HG02763 (cell line): ENCODE data around the gene ZEB2.

ENCODE experiments used
- ATAC-seq: cut with Tn5 transposase; IDR thresholded peaks from one replicate; pipeline ENCODE4 v1.9.1; 2021; ENCODE audit warnings: mild to moderate bottlenecking, moderate library complexity; ENCODE audit not compliant: unreplicated experiment

Gene ZEB2

DNA sequence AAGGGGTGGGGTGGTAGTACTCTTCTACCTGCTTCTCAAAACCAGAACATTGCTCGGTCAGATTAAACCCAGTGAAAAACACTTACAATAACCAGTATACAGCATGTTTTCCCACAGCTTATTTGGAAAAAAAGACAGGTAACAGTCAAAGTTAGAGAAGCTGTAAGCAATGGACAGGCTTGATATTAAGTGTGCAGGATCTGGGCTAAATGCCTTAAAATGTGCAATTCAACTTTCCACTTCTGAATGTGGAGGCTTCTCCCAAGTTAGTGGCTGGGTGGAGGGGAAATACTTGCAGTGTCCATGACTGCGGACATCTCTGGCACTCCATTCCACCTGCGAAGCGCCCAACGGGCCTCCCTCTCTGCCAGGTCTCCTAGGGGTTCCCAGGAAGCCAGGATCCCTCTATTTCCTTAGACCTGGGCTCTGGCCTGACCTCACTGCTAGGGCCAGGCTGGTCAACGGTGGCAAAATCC lies 5.3 kb downstream of the ZEB2 start:
- ATAC-seq: no peak

DNA sequence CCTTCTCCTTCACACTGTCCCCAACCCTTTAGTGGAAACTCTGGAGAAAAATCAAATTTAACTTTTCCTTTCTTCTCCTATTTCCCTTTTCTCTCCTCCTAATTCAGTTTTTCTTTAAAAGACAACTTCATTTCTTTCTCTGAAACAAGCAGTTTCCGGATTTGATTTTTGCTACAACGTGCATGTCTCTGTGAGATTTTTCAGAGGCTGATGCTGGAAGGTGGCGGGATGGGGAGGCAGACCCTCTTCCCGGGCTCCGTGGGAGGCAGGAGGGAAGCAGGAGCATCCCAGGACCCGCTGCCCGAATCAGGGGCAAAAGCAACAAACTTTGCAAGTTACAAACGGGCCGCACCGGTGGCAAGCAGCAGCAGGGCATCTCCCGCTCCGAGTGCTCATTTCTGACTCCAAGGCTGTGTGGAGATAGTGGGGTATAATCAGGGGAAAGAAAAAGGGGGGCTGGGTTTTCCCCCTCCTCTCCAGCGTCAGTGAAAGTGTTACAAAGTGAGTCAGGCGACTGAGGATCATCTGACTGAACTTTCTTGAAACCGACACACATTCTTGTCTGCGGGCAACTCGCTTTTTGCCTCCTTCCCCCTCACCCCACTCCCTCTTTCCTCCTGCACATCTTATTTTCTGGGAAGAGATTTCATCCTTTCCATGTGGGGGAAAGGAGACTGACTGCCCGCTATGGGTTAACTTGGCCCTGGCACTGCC lies 6.4 kb downstream of the ZEB2 start:
- no peak for ATAC-seq

DNA sequence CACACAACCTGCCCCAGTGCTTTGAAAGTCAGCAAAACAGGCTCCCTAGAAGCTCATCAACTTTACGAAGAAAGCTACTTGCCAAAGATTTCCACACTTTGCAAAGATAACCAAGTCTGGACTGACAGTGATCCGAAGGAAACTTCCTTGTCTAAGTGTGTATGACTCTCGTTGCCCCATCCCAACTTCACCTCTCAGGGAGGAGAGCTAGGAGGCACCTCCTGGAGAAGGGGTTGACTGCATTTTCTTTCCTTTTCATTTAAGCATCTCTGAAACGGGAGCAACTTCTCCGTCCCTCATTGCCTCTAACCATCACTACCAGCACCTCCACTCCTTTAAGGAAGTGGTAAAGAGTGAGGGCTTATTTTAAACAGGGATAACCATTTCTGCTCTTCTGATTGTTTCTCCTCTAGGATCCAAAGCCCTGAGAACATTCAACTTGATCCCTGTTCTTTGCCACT lies 7.0 kb downstream of the ZEB2 start:
- ATAC-seq: no peak

DNA sequence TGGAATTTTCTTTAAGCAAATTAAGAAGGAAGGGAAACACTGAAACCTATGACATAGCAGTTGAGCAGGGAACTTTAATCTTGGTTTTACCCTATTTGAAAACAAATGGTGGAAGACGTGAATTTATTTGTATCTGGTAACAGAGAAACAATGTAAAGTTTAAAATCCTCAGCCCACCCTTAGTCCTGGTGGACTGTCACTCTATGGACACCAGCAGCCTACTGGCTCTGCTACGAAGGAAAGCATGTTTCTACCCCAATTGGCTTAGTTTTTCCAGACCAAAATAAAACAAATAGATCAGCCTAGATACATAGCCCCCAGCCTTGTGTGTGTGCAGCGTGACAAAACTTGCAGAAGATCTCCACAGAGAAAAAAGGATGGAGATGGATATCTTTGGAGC lies 7.4 kb downstream of the ZEB2 start:
- ATAC-seq: no peak

DNA sequence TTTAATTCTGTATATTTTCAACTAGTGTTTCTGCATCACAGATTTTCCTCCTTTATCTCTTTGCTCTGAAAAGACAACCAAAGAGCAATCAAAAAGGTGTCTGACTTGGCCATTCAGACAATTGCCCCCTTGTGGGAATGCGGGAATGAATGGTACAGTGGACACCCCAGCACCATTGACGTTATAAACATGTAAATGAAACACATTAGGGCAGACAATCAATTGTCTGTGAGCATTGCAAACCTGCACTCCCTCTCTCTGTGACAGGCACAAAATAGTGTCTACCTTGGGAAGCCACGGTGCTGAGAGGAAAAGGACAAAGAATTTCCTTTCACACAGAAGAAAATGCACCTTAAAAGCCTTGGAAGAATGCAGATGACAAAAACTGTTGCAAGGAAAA lies 8.0 kb downstream of the ZEB2 start:
- ATAC-seq: no peak

DNA sequence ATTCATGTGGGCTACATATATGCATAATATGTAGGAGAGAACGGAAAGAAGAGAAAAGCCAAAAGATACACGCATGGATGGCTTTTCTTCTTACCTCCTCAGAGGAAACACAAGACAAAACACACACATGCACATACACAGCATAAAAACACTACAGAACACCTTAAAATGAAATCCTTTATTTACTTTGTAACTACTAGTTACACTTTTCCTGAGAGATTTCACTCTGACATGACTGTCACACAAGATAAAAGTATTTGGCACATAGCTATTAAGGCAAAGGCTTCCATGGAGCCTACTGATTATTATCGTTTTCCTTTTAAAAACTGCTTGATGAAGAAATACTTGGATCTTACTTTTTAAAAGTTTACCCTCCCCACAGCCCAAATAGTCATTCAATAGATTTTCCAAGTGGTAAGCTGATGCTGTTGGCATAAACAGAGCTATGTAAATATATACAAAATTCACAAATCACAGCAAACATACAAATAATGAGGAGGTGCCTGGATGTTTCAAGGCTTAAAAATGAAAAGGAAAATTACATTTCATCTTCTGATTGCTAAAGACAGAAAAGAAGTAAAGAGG lies 8.6 kb downstream of the ZEB2 start:
- no peak for ATAC-seq

DNA sequence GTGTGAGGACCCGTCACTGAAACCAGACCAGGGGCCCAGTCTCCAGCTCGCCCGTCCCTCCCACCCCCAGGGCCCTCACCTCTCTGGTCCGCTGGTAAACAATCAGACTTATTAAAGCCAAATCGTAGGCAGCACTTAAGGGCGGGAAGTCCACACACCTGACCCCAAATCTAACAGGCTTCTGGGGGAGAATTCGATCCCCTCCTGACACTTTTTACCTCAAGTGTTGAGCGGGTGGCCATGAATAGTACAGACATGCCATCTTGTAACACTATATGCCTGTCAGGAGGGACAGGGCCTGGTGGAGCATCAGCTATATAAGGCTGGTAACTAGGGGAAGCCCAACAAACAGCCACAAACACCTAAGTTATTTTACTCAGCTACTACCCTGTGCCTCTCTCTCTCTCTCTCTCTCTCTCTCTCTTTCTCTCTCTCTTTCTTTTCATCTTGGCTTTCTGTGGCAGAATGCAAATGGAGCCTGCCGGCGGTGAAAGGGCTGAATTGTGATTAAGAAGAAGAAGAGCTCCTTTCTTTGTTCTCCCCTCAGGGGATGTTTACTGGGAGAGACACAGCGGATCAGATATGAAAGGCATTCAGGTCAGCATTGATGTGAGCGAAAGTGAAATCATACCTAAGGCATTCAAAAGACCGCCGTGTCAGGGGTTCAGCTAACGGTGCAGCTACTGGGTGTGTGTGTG lies 9.5 kb downstream of the ZEB2 start:
- peak; percentile 58 for ATAC-seq

DNA sequence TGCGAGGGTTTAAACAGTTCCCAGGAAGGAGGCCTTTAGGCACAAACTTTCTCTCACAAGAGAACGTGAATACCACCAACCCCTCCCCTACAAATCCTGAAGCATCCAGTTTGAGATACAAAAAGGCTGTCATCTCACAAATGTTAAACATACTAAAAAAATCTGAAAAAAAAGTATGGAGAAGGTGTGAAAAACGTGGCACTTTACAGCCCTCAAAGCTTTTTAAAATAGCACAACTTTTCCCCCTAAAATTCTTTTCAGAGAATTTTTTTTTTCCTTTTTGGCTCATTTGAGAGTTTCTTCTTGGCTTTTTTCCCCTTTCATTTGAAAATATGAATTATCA lies 10.1 kb downstream of the ZEB2 start:
- no peak for ATAC-seq

DNA sequence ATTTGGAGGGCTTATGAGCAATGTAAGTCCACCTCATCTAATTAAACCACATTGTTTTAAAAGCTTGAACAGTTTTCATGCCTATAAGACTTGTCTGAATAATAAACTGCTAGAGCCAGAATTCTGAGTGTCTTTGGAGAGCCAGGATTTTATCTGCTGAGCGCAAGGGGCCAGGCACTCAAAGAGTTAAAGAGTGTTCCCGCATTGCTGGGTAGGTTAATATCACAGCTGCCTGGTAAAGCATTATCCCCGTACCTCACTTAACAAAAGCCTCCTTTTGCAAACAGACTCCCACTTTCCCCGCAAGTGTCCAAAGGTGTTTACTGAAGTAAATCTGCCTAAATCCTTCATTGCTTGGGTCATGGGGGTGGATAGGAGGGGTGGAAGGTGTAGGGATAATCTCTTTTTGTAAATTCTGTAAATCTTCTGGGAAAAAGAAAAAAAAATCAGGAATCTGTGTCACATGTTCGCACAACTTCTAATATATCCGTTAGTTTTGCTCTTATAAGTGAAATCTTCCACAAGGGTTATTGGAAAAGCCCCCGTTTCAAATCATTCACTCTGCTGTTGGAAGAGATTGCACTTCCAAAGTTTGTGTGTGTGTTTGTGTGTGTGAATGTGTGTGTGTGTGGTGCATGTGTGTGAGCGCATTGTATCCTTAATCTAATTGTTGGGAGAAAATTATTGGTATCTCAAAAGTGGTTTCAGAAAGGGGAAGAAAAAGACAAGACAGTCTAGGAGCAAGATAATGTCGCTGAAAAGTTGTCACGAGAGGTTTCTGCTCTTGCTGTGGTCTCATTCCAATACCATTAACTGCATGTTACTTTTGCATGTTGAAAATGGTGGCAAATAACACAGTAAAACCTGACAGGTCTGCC lies 10.7 kb downstream of the ZEB2 start:
- ATAC-seq: no peak

DNA sequence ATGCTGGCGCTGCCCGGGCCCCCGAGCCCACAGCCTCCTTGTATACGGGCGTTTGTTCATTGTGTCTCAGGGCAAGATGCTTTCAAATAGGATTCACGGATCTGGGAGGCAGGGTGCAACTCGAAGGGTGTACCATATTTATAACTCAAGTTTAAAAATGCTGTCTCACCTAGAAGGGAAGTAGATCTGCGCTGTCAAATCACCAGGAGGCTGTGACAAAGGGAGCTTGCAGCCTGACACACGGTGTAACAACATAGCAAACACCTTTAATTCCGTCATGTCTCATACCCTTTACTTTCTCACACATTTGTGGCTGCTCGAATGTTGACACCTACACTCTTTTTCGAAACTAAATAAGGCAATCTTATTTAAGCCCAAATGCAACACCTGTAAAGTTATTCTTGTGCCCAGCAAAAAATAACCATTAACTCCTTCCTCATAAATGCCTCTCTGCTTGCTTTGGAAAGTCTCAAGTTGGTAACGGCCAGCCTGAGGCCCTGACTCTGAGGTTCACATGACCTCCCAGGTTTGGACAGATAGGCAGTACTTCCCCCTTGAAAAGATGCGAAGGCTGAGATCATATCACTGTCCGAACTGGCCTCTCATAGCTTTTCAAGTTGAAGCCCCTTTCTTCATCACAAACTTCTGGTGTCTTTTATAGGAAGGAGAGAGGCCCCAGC lies 11.6 kb downstream of the ZEB2 start:
- no peak for ATAC-seq

DNA sequence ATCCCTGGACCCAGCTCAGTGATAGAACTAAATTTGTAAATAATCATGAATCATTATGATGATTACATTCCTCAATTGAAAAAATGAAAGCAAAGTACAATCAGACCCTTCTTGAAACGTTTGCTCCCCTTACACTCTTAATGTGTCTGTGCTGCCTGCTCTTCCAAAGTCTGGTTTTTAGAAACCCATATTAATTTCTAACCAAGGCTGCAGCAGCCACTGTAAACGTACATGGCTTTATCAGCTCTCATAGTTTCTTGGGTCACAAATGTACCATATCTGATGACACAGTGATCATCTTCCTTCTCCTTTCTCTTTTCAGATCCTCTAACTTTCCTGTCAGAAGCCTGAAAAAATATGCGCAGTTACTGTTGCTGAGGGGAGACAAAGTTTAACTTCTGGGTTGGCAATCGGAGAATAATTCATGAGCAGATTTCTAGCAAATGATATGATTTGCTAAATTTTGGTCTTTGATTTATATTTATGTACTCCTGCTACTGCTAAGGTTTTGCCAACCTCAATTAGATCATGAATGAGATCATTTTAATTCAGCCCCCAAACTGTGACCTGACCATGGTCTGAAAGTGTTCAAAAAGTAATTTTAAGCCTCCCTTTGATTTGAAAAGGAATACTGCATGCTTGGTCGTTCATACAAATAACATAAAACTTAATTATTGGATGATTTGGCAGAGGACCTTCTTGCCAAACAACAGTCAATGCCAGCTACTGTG lies 12.3 kb downstream of the ZEB2 start:
- no peak for ATAC-seq

DNA sequence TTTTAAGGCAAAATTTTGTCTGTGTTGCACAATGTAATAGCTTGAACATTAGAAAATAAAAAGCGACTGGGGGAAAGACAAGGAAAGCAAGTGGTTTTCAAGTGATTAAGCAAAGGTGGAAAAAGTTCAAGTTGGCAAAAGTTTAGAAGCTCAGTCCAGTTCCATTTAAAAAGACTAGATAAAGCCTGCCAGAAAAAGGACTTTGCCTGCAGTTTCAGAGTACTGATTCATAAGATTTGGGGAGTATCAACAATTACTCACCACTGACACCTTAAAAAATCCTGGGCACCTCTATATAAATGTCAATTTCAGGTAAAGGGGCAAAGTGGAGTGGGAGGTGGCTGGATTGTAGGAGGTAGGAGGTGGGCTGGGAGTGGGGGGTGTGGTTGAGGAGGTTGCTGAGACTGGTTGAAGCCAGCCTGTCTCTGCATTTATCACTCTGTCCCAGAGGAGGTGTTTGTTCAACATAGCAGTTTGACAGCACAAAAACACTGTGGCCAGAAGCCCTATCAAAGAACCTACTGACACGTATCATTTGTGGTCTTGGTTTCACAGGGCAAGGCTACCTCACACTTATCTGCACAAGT lies 14.6 kb downstream of the ZEB2 start:
- ATAC-seq: no peak

DNA sequence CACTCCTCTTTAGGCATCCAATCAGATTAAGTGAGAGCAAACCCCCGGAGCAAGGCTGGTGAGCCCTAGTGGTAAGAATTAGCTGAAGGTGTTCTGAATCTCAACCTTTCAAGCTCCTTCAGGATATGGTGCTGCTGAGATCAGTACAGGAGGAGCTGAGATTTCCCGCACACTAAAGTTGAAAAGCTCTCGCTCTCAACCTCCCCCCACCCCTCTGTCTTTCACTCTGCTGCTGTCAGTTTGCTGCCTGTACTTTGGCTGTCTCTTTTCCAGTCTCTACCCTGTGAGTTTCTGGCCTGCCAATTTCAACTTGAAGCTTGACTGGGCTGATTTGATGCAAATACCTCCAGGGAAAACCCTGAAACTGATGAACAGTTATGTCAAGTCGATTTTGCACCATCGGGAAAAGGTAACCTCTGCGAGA lies 15.7 kb downstream of the ZEB2 start:
- no peak for ATAC-seq

DNA sequence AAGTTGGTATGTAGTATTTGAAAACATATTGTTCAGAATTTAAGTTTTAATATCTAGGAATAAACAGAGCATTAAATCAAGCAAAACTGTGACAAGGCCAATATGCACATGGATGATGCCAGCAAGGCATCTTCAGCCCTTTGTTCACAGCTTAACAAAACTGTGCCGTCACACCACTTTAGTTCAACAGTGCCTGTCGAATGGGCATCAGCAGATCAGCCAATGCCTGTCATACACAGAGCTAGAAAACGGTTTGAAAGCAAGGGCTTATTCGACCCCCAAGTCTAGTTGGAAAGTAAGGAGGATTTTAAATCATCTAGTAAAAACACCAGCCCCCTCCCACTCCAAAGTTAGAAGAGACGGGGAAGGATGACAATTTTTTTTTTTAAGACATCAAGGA lies 16.7 kb downstream of the ZEB2 start:
- no peak for ATAC-seq

DNA sequence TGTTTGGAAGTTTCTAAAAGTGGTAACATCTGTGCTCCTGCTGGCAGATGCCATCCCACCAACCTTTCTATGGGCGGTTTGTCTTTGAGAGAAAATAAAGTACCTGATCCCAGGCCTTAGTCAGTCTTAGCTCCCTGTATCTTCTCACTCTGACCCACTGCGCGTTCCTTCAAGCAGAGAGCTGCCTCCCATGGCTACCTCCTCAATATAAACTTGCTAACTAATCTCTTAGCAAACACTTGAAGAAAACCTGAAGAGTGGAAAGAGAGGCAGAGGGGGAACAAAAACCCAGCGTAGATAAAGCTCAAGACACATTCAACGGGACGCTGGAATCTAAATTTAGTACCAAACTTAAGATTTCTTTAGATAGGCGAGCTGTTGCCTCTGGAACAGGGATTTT lies 17.6 kb downstream of the ZEB2 start:
- ATAC-seq: no peak

DNA sequence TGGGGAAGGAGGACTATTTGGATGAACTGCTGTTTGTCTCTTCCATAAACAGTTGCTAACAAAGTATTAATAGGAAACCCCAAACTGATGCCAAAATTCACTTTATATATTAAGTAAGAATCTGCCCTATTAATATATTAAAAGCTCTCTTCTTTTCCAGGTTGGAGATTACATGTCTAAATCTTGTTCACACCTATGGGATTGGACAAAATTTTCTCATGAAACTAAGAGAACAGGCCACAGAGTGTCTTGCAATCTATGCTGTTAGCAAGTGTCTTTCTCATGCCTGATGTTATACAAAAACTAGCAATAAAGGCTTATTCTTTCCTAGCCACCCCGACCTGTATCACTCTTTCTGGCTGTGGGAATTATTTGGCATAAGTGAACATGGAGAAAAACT lies 18.3 kb downstream of the ZEB2 start:
- ATAC-seq: no peak

DNA sequence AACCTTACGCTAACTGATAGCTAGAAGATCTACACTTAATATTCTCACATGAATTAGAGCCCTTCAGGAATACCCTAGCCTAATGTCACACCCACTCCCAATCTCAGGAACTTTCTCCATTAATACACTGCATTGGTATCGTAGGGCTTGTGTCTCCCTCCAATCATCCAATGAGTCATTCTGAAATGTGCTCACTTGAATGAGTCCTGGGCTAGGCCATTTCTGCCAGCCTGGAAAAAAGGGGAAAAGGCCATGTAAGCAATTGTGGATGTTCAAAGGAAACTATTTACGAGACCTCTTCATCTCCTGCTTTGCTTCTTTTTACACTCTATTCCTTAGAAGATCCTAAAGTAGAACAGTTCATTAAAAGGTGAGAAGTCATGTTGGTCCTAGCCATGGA lies 18.8 kb downstream of the ZEB2 start:
- no peak for ATAC-seq

DNA sequence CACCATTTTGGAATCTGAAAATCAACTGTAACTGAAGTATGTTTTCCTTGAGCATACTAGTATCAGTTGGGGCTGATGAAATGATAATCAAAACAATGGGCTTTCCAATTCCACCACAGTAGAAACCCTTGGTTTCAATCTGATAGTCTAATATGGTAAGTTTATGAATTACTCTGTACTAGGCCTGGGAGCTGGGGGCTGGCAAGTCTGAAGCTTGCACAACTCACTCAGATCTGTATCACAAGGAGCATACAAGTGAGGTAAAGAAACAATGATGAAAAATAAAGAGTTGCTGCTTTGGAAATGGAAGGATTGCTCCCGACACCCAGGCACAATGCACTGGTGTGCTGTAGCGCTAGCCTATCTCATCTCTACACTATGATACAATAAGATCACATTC lies 19.4 kb downstream of the ZEB2 start:
- ATAC-seq: no peak

DNA sequence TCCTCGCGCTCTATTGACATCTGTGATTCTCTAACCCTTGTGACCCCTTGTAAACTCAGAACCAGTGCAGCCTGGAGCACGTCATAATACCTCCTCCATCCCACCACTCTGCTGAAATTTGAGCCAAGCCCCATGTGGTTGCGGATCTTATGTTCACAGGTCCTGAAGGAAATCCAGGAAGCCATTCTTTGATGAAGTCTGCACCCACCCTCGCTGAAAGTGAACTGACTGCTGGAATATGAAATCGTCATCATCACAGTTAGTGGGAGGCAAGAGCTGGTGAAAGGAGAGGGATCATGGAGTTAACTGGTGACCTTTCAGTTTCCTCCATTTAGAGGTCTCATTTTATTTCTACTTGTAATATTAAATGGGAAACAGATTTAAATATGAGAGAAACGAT lies 21.6 kb downstream of the ZEB2 start:
- no peak for ATAC-seq
